NK-92 treated with Interleukin-12 subunit alpha and Interleukin-12 subunit beta, amount 100 ng/mL, for 24 hours (cell line): ENCODE results near the gene TRIP13.
A peak's percentile ranks its signal among the peaks of the same experiment; 100 is the strongest.

Experiments
- DNase-seq: peaks from one replicate; lab custom pipeline; 2025; lab: John Stamatoyannopoulos, UW

Gene TRIP13

GRCh38 chr5:955886-956761, 63.4 kb downstream of the TRIP13 start:
- DNase-seq = no peak

DNA sequence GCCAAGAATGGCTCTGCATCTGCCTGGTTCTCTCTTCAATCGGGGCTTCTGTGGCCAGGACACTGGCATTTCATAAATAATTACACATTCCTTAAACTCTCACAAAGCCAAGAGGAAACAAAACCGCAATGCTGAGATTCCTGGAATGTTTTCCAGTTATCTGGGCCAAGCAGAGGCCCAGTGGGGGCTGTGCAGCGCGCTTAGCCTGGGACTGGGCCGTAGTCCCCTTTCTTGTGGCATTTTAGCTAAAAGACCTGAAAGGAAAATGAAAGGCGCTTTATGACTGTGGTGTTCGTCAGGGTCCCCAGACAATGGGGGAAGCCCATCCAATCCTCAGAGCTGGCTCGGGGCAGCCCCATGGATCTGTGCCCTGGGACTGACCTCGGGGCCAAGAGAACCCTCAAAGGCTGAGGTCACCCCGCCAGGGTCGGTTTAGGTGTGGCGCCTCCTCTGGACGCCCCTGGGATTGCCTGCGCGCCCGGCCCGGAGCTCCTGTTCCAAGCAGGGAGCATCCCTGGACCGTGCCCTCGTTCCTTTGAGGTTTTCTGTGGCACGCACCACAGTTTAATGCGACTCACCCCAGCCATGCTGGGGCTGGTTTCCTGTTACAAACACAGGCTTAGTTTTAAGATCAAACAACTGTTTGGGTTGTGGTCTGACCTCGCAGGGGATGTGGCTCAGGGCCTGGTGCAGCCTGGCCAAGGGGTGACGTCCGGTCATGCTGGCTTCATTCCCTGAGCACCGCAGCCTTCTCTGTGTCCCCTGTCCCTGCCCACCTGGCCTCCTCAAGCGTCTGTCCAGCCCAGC, 64.5 kb downstream of the TRIP13 start:
- peak; percentile 41 for DNase-seq

GRCh38 chr5:957748-958485, 65.2 kb downstream of the TRIP13 start:
- no peak for DNase-seq

DNA sequence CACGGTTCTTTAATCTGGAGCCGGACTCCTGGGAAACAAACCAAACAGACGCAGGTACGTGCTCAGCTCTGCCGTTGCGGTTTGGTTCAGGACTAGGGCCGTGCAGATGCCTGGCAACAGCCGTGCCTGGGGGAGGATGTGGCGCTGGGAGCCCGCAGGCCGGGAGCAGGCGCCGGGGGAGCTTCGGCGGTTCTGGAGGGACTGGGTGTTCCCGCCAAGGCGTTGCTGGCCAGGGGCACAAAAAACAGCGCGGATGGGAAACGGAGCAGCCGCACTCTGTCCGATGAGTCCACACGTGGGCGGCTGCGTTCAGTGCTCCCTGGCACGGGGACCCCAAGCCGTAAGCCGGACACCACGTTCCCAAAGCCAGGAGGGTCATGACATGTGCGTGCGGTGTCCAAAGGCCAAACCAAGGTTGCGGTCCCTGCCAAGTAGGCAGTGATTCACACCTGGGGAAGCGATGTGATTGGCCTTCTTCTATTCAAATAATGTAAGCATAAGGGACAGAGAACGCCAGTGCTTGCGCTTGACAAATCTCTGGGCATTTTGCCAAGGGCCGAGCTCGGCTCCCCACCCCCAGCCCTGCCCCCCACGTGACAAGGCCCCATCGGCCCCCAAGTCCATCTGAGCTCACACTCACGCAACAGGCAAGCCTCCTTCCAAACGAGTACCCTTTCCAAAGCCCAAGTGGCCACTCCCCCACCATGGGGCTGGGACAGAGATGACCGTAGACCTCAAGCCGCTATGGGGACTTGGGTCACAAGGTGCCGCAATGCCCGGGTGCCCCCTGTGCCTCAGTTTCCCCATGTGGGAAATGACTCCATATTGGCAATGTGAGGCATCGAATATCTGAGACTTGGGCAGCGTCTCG, 66.3 kb downstream of the TRIP13 start:
- DNase-seq = no peak

GRCh38 chr5:959581-960531, 67.2 kb downstream of the TRIP13 start:
- DNase-seq = no peak

DNA sequence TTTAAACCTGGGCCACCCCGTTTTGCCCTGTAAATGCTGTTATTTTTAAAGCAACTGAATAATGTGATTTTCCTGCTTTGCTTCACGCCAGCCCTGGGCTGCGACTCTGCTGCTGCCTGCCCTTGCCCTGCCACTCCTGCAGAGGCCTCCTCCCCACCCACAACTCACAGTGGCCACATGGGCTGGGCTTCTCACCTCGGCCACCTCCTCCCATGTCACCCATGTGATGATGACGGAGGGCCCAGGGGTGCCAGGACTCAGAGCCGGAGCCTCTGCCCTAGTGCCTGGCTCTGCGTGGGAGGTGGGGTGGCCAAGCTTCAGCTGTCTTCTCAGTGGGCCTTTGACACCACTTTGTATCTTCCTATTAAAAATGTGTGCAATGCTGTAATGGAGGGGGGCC, 67.9 kb downstream of the TRIP13 start:
- DNase-seq = no peak

DNA sequence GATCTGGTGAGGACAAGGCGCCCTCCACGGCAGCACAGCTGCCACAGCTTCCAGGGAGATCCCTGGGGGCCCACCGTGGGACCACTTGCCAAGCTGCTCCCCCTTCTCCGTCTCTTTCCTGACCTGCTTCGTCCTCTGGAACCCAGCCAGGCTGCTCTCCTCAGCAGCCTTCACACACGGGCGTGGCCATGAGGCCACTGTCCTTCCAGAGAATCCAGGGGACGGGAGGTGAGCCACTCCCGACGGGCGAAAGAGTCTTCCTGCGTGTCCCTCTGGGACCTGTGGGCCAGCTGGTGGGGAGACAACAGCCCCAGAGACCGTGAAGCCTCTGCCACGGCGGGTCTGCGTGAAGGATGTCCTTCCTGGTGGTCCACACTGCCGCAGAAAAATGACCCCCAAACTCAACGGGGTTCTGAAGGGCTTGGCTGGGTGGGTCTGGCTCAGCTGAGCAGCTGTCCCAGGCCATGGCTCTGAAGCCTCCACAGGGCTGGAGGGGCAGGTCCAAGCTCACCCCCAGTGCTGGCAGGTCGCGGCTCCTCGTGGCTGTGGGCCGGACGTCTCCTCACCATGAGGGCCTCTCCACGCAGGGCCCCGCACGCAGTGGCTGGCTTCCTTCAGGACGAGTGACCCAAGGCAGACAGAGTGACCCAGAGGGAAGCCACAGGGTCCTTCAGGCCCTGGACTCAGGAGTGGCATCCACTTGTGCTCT, 68.5 kb downstream of the TRIP13 start:
- DNase-seq = no peak

DNA sequence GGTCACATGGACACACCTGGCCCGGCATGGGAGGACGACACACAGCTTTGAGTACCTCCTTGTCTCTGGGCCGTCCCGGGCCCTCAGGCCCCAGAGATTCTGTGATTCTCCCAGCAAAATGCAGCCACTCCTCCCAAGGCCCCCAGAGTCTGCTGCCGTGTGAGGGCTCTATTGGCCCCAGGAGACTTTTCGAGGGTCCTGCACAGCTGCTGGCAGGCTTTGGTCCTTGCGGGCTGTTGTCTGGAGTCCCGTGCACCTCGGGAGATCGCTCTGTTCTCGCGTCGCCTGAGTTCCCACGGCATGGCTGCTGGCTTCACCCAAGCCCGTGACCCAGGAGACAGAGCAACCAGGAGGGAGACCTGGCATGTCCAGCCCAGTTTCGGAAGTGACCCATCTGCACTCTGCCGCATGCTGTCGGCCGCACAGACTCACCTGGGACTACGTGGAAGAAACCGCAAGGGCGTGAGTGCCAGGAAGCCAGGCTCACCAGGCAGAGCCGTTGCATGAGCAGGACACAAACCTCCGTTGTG, 69.1 kb downstream of the TRIP13 start:
- no peak for DNase-seq

GRCh38 chr5:962386-962785, 69.7 kb downstream of the TRIP13 start:
- no peak for DNase-seq

- no peak for DNase-seq
Observed at GRCh38 chr5:962801-963200, 70.1 kb downstream of the TRIP13 start.

DNA sequence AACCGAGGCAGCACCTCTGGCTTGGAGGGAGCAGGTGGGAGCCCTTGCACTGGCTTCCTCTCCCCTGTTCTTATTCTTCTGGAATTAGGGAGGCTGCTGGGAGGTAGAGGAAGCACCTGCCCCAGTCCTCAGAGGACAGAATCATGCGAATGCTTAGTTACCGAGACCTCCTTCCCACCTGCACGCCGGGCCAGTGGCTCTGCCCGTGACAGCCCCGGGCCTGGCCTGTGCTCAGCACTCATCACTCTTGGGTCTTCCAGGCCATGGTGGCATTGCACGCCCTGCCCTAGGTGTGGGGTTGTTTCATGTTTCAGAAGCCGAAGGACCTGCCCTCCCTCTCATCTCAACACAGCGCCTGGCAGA, 70.6 kb downstream of the TRIP13 start:
- DNase-seq = no peak

- no peak for DNase-seq
Observed at GRCh38 chr5:963673-964531, 71.2 kb downstream of the TRIP13 start.

DNA sequence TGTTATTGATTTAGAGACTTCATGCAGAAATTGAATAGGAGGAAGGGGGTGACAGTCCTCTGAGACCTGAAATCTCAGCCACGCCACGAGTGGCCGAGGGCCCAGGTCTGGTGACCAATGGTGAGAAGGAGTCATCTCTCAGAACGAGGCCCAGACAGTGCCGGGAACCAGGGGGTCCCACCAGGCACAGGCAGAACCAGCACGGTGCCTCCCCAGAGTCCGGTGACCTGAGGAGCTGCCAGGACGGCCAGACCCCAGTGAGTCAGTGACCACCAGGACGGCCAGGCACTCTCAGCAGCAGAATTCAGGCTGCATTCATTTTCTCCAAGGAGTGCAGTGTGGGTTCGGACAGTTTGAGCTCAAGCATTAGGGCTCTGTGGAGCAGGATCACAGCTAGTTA, 72.1 kb downstream of the TRIP13 start:
- DNase-seq = no peak

DNA sequence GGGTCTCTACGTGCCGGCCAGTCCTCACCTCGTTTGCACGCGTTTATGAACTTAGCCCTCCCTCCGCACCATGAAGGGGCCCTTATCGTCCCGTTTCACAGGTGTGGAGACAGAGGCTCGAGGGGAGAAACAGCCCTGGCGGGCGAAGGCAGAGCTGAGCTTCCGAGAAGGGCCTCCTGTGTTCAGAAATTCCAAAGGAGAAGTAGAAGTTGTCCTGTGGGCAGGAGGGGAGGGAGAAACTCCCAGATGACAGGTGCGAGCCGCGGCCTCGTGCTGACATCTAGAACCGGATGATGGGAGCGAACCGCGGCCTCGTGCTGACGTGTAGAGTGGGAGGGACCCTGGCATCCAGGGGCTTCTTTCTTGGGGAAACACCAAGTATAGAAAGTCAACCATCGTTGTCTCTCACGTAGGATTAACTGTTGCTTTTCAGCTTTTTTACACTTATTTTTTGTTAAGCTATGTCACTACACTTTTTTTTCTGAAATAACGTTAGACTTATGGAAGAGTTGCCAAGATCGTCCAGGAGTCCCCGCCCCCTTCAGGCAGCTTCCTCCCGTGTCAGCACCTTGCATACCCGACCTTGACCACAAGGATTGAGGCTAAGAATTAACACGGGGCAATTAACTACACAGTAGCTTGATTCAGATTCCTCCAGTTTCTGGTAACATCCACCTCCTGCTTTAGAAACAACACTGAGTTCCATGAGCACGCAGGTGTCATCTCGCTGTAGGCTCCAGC, 73.1 kb downstream of the TRIP13 start:
- DNase-seq = no peak

DNA sequence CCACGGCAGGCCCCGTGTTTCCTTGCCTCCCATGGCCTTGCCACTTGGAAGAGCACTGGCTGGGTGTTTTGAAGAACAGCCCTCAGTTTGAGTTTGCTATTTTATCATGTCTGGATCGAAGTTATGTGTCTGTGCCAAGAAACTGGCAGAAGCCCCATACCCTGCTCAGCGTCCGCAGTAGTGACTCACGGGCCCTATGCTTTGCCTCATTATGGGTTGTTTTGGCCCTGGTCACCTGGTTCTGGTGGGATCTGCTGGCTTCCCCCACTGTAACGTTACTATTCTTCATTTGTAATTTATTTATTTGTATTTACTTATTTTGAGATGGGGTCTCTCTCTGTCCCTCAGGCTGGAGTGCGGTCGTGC, 73.6 kb downstream of the TRIP13 start:
- DNase-seq = no peak

DNA sequence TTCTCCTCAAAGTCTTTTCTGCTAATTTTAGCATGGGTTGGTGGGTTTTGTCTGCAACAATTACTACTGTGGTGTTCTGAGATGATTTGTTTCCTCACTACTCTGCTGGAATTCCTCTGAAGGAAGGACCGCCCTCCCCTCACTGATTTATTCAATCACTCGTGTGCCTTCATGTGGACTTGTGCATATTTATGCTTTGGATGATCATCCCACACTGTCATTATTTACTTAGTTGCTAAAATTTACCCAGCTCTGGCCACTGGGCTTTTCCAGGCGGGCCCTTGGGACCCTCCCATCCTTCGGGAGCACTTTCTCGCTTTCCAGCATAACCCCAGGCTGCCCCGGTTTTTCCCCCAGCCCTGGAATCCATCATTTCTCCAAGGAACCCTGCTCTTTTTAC, 74.3 kb downstream of the TRIP13 start:
- DNase-seq = no peak
